ENCODE results near the gene GBE1.
"Not testable (repeated sequence)": the region's sequence is repeated elsewhere in the genome, so short reads cannot be mapped to it uniquely, and the experiment has no call there.

GBE1 gene

DNA sequence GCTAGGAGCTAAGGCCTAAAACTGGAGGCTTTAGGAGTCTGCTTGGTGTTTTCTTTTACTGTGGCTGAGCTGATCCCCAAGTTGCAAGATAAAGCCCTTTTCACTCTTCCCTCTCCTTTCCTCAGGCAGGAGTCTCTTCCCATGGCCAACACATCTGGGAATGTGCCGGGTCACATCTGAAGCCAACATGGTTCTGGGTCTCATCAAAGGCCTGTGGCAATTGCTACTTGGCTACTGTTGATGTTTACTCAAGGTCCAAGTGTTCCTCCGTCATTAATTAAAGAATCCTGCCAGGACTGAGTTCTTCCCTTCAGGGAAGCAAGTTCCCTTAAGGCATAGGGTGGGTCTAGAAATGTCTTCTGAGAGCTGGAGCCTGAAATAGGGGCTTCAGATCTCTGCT, 230.2 kb downstream of the GBE1 start:
- DNase-seq (ENCODE audit: low read depth), result no peak

DNA sequence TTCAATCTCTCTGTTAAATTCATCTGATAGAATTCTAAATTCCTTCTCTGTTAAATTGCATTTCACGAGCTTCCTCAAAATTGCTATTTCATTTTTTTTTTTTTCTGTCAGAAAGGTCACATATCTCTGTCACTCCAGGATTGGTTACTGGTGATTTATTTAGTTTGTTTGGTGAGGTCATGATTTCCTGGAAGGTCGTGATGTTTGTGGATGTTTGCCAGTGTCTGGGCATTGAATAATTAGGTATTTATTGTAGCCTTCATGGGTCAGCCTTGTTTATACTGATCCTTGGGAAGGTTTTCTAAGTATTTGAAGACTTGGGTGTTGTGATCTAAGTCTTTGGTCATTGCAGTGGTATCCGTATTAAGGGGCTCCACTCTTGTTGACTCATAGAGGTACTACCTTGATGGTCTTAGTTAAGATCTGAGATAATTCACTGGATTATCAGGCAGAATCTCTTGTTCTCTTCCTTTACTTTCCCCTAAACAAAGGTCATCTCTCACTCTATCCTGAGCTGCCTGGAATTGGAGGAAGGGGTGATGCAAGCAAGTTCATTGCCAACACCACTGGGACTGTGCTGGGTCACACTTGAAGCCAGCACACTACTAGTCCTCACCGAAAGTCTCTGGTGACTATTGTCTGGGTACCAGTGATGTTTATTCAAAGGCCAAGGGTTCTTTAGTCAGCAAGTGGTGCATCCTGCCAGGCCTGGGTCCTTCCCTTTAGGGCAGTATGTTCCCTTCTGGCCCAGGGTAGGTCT, 231.1 kb downstream of the GBE1 start:
- DNase-seq (ENCODE audit: low read depth), result no peak

DNA sequence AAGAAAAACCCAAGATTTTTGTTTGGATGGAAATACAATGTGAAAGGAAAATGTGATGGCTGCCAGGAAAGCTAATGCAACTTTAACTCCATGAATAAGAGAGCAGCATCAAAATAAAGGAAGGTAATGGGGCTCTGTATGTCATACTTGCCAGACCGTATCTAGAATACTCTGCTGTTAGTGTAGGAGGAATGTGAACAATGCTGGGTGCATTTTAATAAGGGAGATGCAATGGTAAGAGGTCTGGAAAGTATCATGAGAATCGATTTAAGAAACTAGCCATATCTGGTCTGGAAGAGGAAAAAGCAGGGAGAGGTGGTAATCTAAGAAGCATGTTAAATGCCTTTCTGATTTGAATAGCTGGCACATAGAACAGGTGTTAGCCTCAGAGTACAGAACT, 239.6 kb downstream of the GBE1 start:
- DNase-seq (ENCODE audit: low read depth), result no peak

- DNase-seq (ENCODE audit: low read depth), result no peak
Observed at GRCh38 chr3:81518945-81519344, 242.5 kb downstream of the GBE1 start.

DNA sequence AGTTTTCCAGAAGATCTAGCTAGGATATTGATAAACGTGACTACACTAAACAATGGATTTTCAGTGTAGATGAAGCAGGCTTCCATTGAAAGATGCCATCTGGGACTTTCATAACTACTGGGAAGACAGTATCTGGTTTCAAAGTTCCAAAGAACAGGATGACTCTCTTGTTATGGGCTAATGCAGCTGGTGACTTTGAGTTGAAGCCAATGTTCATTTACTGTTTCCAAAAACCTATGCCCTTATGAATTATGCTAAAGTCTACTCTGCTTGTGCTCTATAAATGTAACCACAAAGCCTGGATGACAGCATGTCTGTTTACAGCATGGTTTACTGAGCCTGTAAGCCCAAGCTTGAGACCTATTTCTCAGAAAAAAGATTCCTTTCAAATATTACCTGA, 245.4 kb downstream of the GBE1 start:
- no peak for DNase-seq (ENCODE audit: low read depth)

- no peak for DNase-seq (ENCODE audit: low read depth)
Observed at GRCh38 chr3:81513591-81513990, 247.9 kb downstream of the GBE1 start.

DNA sequence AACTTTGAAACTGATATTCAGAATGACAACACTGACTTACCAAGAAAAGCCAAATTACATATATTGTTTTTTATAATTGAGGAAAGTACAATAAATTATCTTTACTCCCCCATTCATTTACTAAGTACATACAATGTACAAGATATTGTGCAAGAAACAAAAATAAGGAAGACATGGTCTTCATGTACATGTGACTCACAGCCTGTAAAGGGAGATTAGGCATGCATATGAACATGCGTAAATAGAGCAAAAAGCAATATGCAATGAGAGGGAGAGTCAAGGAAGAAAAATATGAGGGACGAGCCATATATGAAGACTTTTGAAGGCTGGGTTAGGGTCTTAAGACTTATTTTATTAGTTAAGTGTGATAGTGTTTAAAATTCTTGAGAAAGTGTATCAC, 258.4 kb downstream of the GBE1 start:
- no peak for DNase-seq (ENCODE audit: low read depth)

DNA sequence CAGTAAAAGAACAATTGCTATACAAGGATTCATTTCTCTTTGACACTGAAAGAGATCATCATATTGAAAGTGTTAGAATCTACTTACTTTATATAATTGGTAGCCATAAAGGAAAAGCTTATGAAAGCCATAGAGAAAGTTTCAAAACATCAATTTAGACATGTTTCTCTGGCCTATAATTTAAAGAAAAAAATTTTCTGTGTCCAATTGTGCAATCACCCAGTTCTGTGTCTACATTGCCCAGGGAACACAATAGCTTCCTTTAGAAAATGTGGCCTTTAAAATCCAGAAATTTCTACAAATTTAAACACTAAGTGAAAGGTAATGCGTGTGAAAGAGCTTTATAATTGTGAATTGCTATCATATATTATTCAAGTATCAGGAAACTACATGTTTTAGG, 259.2 kb downstream of the GBE1 start:
- DNase-seq (ENCODE audit: low read depth), result no peak

GRCh38 chr3:81500039-81500438, 261.4 kb downstream of the GBE1 start:
- no peak for DNase-seq (ENCODE audit: low read depth)

DNA sequence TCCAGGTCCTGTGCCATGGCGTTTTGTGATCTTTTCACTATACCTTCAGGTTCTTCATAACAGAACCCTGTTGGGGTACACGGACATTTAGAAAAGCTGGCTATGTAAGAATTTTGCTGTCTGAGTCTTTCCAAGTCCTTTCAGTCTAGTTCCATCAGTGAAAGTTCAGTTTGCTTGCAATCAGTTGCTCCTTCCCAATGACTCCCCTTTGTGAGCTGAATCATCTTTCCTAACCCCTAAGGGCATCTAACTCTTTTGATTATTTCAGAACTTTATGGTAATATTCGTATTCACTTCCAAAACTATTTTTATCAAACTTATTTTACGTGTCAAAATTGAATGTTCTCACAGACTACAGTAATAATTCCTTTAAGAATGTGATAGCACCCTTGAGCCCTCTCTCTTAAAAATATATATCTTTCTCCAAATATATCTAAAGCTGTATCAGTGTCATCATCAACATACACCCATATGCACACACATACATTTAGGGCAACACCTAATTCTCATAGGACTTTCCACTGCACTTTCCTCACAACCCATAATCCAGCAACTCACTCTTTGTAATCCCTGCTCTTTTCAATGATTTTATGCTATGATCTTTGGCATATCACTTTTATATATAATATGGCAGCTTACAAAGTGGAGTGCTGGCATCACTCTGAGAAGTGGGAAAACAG, 263.7 kb downstream of the GBE1 start:
- no peak for DNase-seq (ENCODE audit: low read depth)

DNA sequence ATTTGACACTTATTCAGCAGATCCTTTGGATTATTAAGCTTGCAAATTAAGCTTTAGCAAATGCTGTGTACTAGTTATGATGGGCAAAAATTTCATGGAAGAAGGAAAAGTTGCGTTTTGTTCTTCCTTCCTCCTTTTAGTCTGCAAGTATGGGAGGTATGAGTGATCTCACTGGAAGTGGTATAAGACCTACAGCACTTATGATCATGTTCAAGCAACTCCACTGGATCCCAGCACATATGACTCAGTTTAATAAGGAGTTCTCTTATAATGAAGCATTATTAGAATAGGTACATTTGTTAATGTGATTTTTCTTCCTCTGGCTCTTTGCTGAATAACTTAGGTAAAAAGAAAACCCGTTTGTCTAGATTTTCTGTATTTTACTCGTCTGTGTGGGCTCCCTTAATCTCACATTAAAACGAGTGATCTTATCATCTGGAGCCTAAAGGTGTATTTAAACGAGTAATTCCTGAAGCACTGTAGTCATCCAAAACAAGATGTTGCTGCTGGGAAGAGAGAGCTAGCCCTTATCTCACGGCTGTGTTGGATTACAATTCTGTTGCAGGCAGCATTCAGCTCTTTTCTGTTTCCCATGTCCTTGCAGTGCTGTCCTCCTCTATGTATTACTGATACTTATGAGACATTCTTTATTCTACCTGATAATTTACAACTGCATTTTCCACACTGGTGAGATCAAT, 264.9 kb downstream of the GBE1 start:
- DNase-seq (ENCODE audit: low read depth), result no peak

DNA sequence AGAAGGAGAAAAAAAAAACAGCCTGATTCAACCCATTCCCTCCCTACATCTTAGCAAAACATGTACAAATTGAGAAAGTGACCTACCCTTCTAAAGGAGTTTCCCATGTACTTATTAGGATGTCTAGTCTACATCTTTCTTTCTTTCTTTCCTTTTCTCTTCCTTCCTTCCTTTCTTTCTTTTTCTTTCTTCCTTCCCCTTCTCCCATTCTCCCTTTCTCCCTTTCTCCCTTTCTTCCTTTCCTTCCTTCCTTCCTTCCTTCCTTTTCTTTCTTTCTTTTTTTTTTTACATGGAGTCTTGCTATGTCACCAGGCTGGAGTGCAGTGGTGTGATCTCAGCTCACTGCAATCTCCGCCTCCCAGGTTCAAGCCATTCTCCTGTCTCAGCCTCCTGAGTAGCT, 269.0 kb downstream of the GBE1 start:
- not testable (repeated sequence) for DNase-seq (ENCODE audit: low read depth)

GRCh38 chr3:81492040-81492439, 269.4 kb downstream of the GBE1 start:
- DNase-seq (ENCODE audit: low read depth), result no peak

- peak; percentile 46 for DNase-seq (ENCODE audit: low read depth)
Observed at GRCh38 chr3:81490541-81491288, 270.7 kb downstream of the GBE1 start.

GRCh38 chr3:81485444-81485865, 276.0 kb downstream of the GBE1 start:
- no peak for DNase-seq (ENCODE audit: low read depth)

GRCh38 chr3:81484520-81484919, 276.9 kb downstream of the GBE1 start:
- no peak for DNase-seq (ENCODE audit: low read depth)

GRCh38 chr3:81483046-81483445, 278.4 kb downstream of the GBE1 start:
- DNase-seq (ENCODE audit: low read depth), result no peak

DNA sequence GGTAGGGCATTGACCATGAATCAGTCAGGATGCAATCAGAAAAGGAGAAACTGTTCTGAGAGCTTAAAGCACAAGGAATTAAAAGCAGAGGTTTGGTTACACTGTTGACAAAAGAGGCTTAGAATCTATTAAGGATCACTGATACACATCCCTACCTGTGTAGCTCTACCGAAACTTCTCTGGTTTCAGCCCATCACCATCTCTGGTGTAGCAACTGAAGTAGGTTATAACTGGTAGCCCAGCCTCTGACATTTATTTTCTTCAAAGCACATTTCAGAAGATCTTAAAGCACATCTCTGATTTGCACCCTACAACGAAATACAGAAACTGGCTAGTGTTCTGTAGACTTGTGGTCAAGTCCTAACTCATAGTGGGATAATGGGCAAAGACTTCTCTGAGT, 283.7 kb downstream of the GBE1 start:
- no peak for DNase-seq (ENCODE audit: low read depth)

- no peak for DNase-seq (ENCODE audit: low read depth)
Observed at GRCh38 chr3:81476692-81477091, 284.8 kb downstream of the GBE1 start.

GRCh38 chr3:81472600-81473362, 288.7 kb downstream of the GBE1 start:
- no peak for DNase-seq (ENCODE audit: low read depth)

GRCh38 chr3:81470524-81471278, 290.7 kb downstream of the GBE1 start:
- DNase-seq (ENCODE audit: low read depth), result no peak

Data from activated T-cell treated with anti-CD3 and anti-CD28 coated beads for 48 hours (primary cell).